Peyer's patch (tissue), 4 donors: ENCODE results near the gene DNAJB11. TPM values are rescaled to one million over a fixed set of nuclear protein-coding genes. Genes with fewer than 3 reads are reported as not detected.

ENCODE experiments used
- DNase-seq, 3 donors: peaks; one replicate each; pipeline ENCODE4 v3.0.0-alpha.2; 2017 to 2019
- H3K27ac ChIP-seq, 4 donors: fragments of 200-600 bp; sonication (generic); one replicate each; pipeline ENCODE4 v1.5.1; 2016 to 2019
- H3K27me3 ChIP-seq, 2 donors: fragments of 200-600 bp; sonication (generic); one replicate each; pipeline ENCODE4 v1.5.1; 2019
- H3K36me3 ChIP-seq, 3 donors: fragments of 200-600 bp; sonication (generic); one replicate each; pipeline ENCODE4 v1.5.1; 2016 to 2019
- H3K4me1 ChIP-seq, 4 donors: fragments of 200-600 bp; sonication (generic); one replicate each; pipeline ENCODE4 v1.5.1; 2016 to 2019
- H3K4me3 ChIP-seq, 4 donors: fragments of 200-600 bp; sonication (generic); 1 replicate in 3 of 4; 2 replicates in 1 of 4; pipeline ENCODE4 v1.5.1; 2016 to 2019; ENCODE audit warnings: mild to moderate bottlenecking in 1 of 4
- H3K9me3 ChIP-seq, 4 donors: fragments of 200-600 bp; sonication (generic); one replicate each; pipeline ENCODE4 v1.5.1; 2016 to 2019; ENCODE audit warnings: mild to moderate bottlenecking in 1 of 4
- CTCF ChIP-seq, 6 experiments: fragments of 450-650 bp in 4 of 6; fragments of 200-600 bp in 2 of 6; sonication (generic) in 1 of 6; IDR thresholded peaks; one replicate each; pipeline ENCODE4 v1.5.1; 2017 to 2019; ENCODE audit warnings: antibody characterized with exemption in 6 of 6, mild to moderate bottlenecking in 3 of 6, moderate library complexity in 1 of 6
- POLR2A ChIP-seq, 2 donors: fragments of 450-650 bp; IDR thresholded peaks; one replicate each; pipeline ENCODE4 v1.5.1; 2017; ENCODE audit warnings: antibody characterized with exemption in 2 of 2, mild to moderate bottlenecking in 2 of 2, moderate library complexity in 2 of 2
- total RNA-seq, 4 donors: library from RNA; depleted of rRNA; stranded (reverse); fragments of >200 nt; gene quantifications; one replicate each; pipeline ENCODE4 v1.1.0, GENCODE V29; 2016

Gene DNAJB11
- total RNA-seq, 4 donors from 2014 or later: 16.5 to 61.3 (median 42.4) TPM

GRCh38 chr3:186625600-186626042 is 55.1 kb downstream of the DNAJB11 start:
- Histone ChIP-seq H3K4me3 (no peak overlapping the region), H3K4me1 (no peaks in the 10 kb centered on the region), H3K27ac (no peak overlapping the region), H3K9me3 (no peaks in the 10 kb centered on the region), H3K27me3 (no peaks in the 10 kb centered on the region), H3K36me3 (no peaks in the 10 kb centered on the region)
- no peak for DNase-seq
- TF ChIP-seq POLR2A (IDR thresholded peaks at IDR 0.05) (no peak), CTCF (IDR thresholded peaks at IDR 0.05) (no peak)

GRCh38 chr3:186626254-186626847 is 55.8 kb downstream of the DNAJB11 start:
- H3K27ac ChIP-seq: no peak overlapping the region

GRCh38 chr3:186627852-186628414 is 57.4 kb downstream of the DNAJB11 start:
- Histone ChIP-seq H3K4me1 (no peaks in the 10 kb centered on the region), H3K9me3 (no peaks in the 10 kb centered on the region), H3K36me3 (no peaks in the 10 kb centered on the region), H3K27me3 (no peaks in the 10 kb centered on the region), H3K4me3 (no peak overlapping the region), H3K27ac (no peak overlapping the region)
- no peak for DNase-seq
- TF ChIP-seq CTCF (IDR thresholded peaks at IDR 0.05) (no peak), POLR2A (IDR thresholded peaks at IDR 0.05) (no peak)

More at GRCh38 chr3:186626254-186626847, 55.8 kb downstream of the DNAJB11 start:
- Histone ChIP-seq H3K4me3 (no peak overlapping the region), H3K36me3 (no peaks in the 10 kb centered on the region), H3K4me1 (no peaks in the 10 kb centered on the region), H3K27me3 (no peaks in the 10 kb centered on the region), H3K9me3 (no peaks in the 10 kb centered on the region)
- no peak for DNase-seq
- TF ChIP-seq CTCF (IDR thresholded peaks at IDR 0.05): no peak
- TF ChIP-seq POLR2A (IDR thresholded peaks at IDR 0.05): no peak

GRCh38 chr3:186628756-186629155 is 58.2 kb downstream of the DNAJB11 start:
- Histone ChIP-seq H3K9me3 (no peaks in the 10 kb centered on the region), H3K27ac (no peak overlapping the region), H3K27me3 (no peaks in the 10 kb centered on the region), H3K36me3 (no peaks in the 10 kb centered on the region), H3K4me3 (no peak overlapping the region), H3K4me1 (no peaks in the 10 kb centered on the region)
- TF ChIP-seq POLR2A (IDR thresholded peaks at IDR 0.05) (no peak), CTCF (IDR thresholded peaks at IDR 0.05) (no peak)
- DNase-seq: no peak

- DNase-seq: no peak
- Histone ChIP-seq H3K4me1 (no peaks in the 10 kb centered on the region), H3K9me3 (no peaks in the 10 kb centered on the region), H3K27me3 (no peaks in the 10 kb centered on the region), H3K27ac (no peak overlapping the region), H3K36me3 (no peaks in the 10 kb centered on the region), H3K4me3 (no peak overlapping the region)
- TF ChIP-seq CTCF (IDR thresholded peaks at IDR 0.05): no peak
- no peak for TF ChIP-seq POLR2A (IDR thresholded peaks at IDR 0.05)
These were observed 60.6 kb downstream of the DNAJB11 start for GRCh38 chr3:186630950-186631641.
